ENCODE results near the gene DCBLD2.
"Not testable (repeated sequence)": the region's sequence is repeated elsewhere in the genome, so short reads cannot be mapped to it uniquely, and the experiment has no call there.

The DCBLD2 gene

GRCh38 chr3:98890965-98891910 lies 10.3 kb downstream of the DCBLD2 start:
- no peak for DNase-seq (ENCODE audit: low spot score)
- no peak for TF ChIP-seq CTCF (IDR thresholded peaks at IDR 0.05; ENCODE audit: extremely low read depth, missing control alignments)

GRCh38 chr3:98890181-98890835 lies 11.2 kb downstream of the DCBLD2 start:
- DNase-seq (ENCODE audit: low spot score): no peak
- TF ChIP-seq CTCF (IDR thresholded peaks at IDR 0.05; ENCODE audit: extremely low read depth, missing control alignments): no peak

- DNase-seq (ENCODE audit: low spot score): no peak
Measured at GRCh38 chr3:98887684-98888083, 13.8 kb downstream of the DCBLD2 start.

GRCh38 chr3:98886525-98886924 lies 15.0 kb downstream of the DCBLD2 start:
- TF ChIP-seq CTCF (IDR thresholded peaks at IDR 0.05; ENCODE audit: extremely low read depth, missing control alignments): no peak
- DNase-seq (ENCODE audit: low spot score): no peak

More at GRCh38 chr3:98887684-98888083, 13.8 kb downstream of the DCBLD2 start:
- no peak for TF ChIP-seq CTCF (IDR thresholded peaks at IDR 0.05; ENCODE audit: extremely low read depth, missing control alignments)

- TF ChIP-seq CTCF (IDR thresholded peaks at IDR 0.05; ENCODE audit: extremely low read depth, missing control alignments): no peak
Measured at GRCh38 chr3:98885851-98886250, 15.6 kb downstream of the DCBLD2 start.

GRCh38 chr3:98884675-98885371 lies 16.7 kb downstream of the DCBLD2 start:
- no peak for TF ChIP-seq CTCF (IDR thresholded peaks at IDR 0.05; ENCODE audit: extremely low read depth, missing control alignments)
- no peak for DNase-seq (ENCODE audit: low spot score)

More at GRCh38 chr3:98885851-98886250, 15.6 kb downstream of the DCBLD2 start:
- DNase-seq (ENCODE audit: low spot score): no peak

GRCh38 chr3:98882614-98883333 lies 18.7 kb downstream of the DCBLD2 start:
- DNase-seq (ENCODE audit: low spot score): not testable (repeated sequence)
